Activated gamma-delta T cell treated with anti-CD3 and anti-CD28 coated beads, Interleukin-2, amount 50 U/mL, for 16 hours (primary cell): ENCODE measurements around the gene DRD1.
"Not testable (repeated sequence)": the region's sequence is repeated elsewhere in the genome, so short reads cannot be mapped to it uniquely, and the experiment has no call there.

Experiments
- DNase-seq: peaks from one replicate; pipeline ENCODE4 v3.0.0-alpha.2; 2020; ENCODE audit warnings: low read depth

DRD1 gene

DNA sequence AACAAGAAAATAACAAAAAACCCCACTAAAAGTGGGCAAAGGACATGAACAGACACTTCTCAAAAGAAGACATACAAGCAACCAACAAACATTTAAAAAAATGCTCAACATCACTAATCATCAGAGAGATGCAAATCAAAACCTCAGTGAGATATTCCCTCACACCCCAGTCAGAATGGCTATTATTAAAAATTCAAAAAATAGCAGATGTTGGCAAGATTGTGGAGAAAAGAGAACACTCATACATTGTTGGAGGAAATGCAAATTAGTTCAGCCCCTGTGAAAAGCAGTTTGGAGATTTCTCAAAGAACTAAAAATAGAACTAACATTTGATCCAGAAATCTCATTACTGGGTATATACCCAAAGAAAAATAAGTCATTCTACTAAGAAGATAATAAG lies 19.4 kb downstream of the DRD1 start:
- DNase-seq, result not testable (repeated sequence)

DNA sequence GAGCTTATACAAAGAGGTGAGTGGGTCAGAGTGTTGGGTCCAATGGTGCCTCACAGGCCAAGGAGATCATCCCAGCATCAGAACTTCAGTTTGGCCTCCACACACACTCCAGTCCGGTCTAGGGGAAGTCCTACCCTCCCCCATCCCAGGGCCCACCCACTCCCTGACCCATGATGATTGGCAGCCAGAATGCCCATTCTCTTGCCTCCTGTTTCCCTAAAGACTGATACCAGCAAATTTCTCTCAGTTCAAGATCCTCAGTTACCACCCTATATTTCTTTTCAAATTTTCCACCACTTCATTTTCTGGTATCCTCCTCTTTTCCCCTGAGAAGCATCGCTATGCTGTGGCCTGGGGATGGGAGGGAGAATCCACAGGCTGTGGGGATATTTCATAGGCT lies 21.9 kb downstream of the DRD1 start:
- DNase-seq, result no peak

DNA sequence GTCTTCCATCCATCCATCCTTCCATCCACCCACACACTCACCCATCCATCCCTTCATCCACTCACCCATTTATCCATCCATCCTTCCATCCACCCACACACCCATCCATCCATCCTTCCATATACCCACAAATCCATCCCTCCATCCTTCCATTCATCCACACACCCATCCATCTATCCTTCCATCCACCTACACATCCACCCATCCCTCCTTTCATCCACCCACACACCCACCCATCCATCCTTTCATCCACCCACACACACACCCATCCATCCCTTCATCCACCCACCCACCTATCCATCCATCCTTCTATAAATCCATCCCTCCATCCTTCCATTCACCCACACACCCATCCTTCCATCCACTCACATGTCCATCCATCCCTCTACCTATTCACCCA lies 23.6 kb downstream of the DRD1 start:
- DNase-seq, result no peak

DNA sequence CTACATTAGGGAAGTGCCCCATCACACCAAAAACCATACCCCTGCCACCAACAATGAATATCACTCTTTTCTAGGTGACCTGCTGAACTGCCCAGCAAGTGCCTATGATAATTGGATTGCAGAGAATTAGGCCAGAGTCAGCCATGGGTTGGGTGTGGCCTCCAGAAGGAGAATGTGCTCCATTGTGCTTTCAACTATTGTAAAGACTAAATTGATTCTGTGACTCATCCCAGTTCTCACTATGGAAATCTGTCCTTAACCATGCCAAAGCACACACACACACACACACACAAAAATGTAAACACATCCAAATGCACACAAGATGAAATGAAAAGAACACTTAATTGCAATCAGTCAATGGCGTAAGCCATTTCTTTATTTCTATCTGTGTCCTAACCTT lies 25.7 kb downstream of the DRD1 start:
- no peak for DNase-seq

- no peak for DNase-seq
These were observed 26.6 kb downstream of the DRD1 start for GRCh38 chr5:175417384-175417783.

DNA sequence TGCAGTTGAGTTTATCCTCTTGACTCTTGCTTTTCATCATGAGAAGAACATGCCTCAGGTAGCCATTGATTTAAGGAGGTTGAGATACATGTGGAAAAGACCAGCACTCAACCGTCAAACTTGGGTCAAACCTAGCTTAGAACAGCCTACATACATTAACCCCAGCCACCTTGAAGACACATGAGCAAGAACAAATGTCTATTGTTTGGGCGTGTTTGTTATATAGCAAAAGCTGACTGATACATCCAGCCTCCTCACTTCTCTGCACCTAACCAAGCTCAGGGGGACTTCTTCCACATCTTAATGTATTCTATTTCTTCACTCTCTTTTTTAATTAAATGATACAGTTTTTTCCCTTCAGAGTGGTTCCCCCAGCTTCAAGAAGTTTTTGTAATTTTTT lies 28.7 kb downstream of the DRD1 start:
- no peak for DNase-seq

- no peak for DNase-seq
These were observed 33.1 kb downstream of the DRD1 start for GRCh38 chr5:175410926-175411325.

DNA sequence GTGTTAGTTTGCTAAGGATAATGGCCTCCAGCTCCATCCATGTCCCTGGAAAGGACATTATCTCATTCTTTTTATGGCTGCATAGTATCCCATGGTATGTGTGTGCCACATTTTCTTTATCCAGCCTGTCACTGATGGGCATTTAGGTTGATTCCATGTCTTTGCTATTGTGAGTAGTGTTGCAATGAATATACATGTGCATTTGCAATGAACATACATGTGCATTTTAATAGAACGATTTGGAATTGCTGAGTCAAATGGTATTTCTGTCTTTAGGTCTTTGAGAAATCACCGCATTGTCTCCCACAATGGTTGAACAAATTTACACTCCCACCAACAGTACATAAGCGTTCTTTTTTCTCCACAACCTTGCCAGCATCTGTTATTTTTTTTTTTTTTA lies 37.7 kb downstream of the DRD1 start:
- DNase-seq, result no peak

GRCh38 chr5:175397590-175398297 lies 46.2 kb downstream of the DRD1 start:
- not testable (repeated sequence) for DNase-seq

DNA sequence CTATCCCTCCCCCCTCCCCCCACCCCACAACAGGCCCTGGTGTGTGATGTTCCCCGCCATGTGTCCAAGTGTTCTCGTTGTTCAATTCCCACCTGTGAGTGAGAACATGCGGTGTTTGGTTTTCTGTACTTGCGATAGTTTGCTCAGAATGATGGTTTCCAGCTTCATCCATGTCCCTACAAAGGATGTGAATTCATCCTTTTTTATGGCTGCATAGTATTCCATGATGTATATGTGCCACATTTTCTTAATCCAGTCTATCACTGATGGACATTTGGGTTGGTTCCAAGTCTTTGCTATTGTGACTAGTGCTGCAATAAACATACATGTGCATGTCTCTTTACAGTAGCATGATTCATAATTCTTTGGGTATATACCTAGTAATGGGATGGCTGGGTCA lies 48.6 kb downstream of the DRD1 start:
- DNase-seq, result not testable (repeated sequence)

GRCh38 chr5:175394601-175395000 lies 49.4 kb downstream of the DRD1 start:
- no peak for DNase-seq

DNA sequence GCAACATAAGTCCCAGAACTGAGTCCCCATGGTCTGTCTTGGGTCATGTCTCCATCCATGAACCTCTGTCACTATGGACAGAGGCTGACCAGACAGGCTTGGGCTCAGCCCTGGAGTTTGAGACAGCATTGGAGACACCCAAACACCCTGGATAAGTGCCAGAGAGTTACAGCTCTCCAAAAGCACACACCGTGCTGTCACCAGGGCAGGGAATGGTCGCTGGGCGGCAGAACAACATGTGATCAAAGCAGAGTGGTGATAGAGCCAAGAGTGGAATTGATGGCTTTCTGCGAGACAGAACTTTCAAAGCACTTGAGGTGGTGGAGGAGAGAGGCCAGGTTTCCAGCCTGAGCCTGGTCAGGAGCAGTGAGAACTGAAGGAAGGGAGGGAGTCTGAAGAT lies 50.1 kb downstream of the DRD1 start:
- no peak for DNase-seq

- no peak for DNase-seq
These were observed 51.7 kb downstream of the DRD1 start for GRCh38 chr5:175392236-175392635.

- DNase-seq, result no peak
These were observed 53.5 kb downstream of the DRD1 start for GRCh38 chr5:175390352-175391083.
